Nasal cavity respiratory epithelium epithelial cell of viscerocranial mucosa (primary cell): ENCODE data around the gene TRIM31. TPM values are rescaled to one million over a fixed set of nuclear protein-coding genes. Genes with fewer than 3 reads are reported as not detected.

Source experiments
- total RNA-seq: library from RNA; depleted of rRNA; stranded (reverse); fragments of >200 nt; gene quantifications from 2 replicates; pipeline ENCODE4 v1.2.3, GENCODE V29; 2014

Gene TRIM31
- under 0.01 TPM in 2 replicates for total RNA-seq

GRCh38 chr6:30113003-30113759 is at the start of gene TRIM31:
Gene TRIM31, minus strand, starts transcription at chr6:30113090. Its CDS starts 285 bp downstream, at chr6:30112805.

GRCh38 chr6:30160785-30161531 is 48.1 kb upstream of the TRIM31 start, which contains the start of gene TRIM10:
Gene TRIM10, minus strand, starts transcription at chr6:30161211. Its CDS starts 353 bp downstream, at chr6:30160858.

GRCh38 chr6:30135757-30136156 is 22.9 kb upstream of the TRIM31 start, which contains the start of gene TRIM40:
Gene TRIM40, plus strand, starts transcription at chr6:30136140. Its CDS starts 897 bp downstream, at chr6:30137037.

DNA sequence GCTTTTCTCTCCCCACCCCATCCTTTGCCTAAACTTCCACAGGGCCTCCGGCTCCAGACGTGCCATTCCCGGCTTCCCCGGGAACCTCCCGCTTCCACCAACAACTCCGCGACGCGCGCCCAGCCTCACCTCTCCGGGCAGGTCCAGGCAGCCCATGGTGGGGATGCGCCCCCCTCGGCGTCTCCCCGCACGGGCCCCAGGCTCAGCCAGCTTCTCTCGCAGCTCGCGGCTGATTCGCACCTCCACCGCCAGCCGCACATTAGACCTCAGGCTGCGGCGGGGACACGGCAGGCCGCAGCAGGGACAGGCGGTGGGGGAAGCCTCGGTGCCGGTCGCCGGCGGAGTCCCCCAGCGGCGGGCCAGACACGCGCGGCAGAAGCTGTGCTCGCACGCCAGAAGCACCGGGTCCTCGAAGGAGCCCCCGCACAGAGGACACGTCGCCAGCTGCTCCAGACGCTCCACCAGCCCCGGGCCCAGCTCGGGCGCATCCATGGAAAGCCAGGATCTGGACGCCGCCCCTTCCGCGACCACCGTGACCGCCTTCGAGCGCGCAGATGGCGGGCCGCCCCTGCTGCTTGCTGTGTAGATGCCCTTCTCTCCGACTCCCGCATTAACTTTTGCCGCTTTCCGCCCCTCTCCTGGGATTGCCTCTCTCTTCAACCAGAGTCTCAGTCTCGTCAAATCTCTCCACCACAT is 37.6 kb downstream of the TRIM31 start, which contains the start of gene RNF39:
Gene RNF39 (minus strand): TSS at position 676 of the 696 bp plus-strand sequence. CDS start 184 bp downstream, at position 492.

DNA sequence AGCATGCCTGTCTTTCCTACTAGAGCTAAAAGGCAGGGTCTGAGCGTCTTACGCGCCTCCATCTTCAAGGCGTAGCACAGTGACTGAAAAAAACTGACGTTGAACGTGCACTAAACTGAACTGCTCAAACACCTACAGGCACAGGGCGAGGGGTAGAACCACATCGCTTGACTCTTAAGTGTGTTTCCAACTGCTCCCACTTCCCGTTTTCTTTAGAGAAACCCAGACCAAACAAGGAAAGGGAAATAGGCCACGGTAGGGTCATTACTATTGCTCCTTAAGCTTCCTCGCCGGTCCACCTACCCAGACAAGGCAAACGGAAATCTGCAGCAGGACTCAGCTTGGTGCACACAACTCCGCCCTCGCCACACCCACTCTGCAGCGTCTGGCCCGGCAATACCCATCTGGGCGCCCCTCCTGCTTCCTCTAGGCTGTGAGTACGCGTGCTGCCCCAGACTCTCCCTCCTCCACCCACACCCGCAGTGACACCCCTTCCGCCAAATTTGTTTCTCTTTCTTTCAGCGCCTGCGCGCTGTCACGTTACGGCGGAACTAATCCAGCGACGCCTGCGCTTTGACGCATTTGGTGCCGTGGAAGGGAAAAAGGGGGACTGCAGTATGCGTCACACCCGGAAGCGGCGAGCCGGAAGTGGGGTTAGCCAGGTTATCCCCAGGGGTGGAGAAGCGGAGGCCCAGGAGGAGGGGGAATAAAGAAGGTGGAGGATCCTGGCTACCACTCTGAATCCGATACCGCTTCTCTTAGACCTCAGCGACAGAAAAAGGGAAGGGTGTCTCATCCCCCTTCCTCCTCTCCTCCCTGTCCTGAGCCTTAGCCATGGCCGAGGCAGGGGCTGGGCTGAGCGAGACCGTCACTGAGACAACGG is 46.1 kb downstream of the TRIM31 start, which contains the start of gene PPP1R11:
Gene PPP1R11 (plus strand): TSS at position 622 of the 883 bp plus-strand sequence. CDS start 213 bp downstream, at position 835.

DNA sequence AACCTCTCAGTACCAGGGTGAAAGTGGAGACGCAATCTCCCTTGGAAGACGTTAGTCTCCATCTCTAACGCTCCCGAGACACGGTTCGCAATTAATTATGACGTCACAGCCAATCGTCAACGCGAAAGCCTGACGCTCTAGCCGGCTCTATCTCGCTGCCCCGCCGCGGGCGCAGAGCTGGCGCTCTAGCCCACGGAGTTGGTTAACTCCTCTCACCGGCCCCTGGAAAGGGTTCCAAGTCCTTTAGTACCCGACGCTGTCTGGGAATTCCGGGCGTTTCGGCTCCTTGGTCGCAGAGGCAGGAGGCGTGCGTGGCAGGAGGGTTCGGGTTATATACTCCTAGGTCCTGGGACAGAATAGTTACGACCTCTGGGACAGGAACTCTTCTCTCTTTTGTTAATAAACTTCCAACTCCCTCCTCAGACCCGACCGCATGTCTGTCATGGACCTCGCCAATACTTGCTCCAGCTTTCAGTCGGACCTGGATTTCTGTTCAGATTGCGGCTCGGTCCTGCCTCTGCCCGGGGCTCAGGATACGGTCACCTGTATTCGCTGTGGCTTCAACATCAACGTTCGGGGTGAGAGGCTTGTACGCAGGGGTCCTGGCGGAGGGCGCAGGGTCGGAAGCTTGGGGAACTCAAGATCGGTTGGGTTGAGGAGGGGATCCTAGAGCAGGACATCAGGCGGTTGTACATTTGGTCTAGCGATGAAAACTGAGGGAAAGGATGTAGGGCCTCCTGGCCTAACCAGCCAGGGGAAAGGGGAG is 51.6 kb downstream of the TRIM31 start, which contains the start of gene POLR1H:
Gene POLR1H (plus strand): TSS at position 174 of the 766 bp plus-strand sequence. CDS start 260 bp downstream, at position 434.

Other genes starting within 250 kb of the TRIM31 start
- gene HLA-A, start 170.6 kb downstream of the TRIM31 start, total RNA-seq: 249 and 290 TPM in 2 replicates
- gene POLR1H, start 51.8 kb downstream of the TRIM31 start, total RNA-seq: 18.9 and 61.9 TPM in 2 replicates
- gene PPP1R11, start 45.9 kb downstream of the TRIM31 start, total RNA-seq: 24.9 and 25.5 TPM in 2 replicates
- gene RNF39, start 37.3 kb downstream of the TRIM31 start, total RNA-seq: 1.5 and 3.8 TPM in 2 replicates
- not detected in 2 replicates for gene TRIM40, start 23.1 kb upstream of the TRIM31 start, total RNA-seq
- gene TRIM10, start 48.1 kb upstream of the TRIM31 start, total RNA-seq: not detected in 2 replicates
- not detected in 2 replicates for gene TRIM15, start 50.5 kb upstream of the TRIM31 start, total RNA-seq
- gene TRIM26, start 100.3 kb upstream of the TRIM31 start, total RNA-seq: 42.4 and 71.5 TPM in 2 replicates
- 13.0 and 14.7 TPM in 2 replicates for gene TRIM39, start 213.8 kb upstream of the TRIM31 start, total RNA-seq
- 27.0 and 52.6 TPM in 2 replicates for gene RPP21, start 232.1 kb upstream of the TRIM31 start, total RNA-seq